HCT116 (cell line): ENCODE measurements around the gene ACTN3. TPM values are rescaled to one million over a fixed set of nuclear protein-coding genes. Genes with fewer than 3 reads are reported as not detected.

Experiments used
- ATAC-seq: fragments of 200-7000 bp; cut with Tn5 transposase; 2 replicates; pipeline ENCODE4 v1.9.1; 2020; ENCODE audit warnings: mild to moderate bottlenecking, moderate library complexity
- BruUV-seq: library from RNA; stranded (reverse); fragments of 400-500 nt; replicated peaks from 2 replicates; lab custom pipeline; 2021; lab: Mats Ljungman, UMichigan
- CTCF ChIA-PET: fragments of 300-600 bp; sonication (Branson Sonifier 250); formaldehyde crosslinking; loops from one replicate; lab custom pipeline; 2021; ENCODE audit warnings: antibody characterized with exemption; lab: Charles Lee
- POLR2A ChIA-PET: fragments of 300-600, 350-600 bp; sonication (Branson Sonifier 250); formaldehyde crosslinking; loops from one replicate; lab custom pipeline; 2021; ENCODE audit warnings: antibody characterized with exemption; lab: Charles Lee
- RAD21 ChIA-PET, 2 experiments: fragments of 300-600 bp; sonication (Branson Sonifier 250); formaldehyde crosslinking; loops; one replicate each; lab custom pipeline; 2023; ENCODE audit warnings: low total read pairs in 2 of 2; ENCODE audit not compliant: uncharacterized antibody in 2 of 2, unreplicated experiment in 2 of 2, low non-redundant PET in 1 of 2; lab: Charles Lee
- DNase-seq: peaks from one replicate; pipeline ENCODE4 v3.0.0-alpha.2; 2010; ENCODE audit warnings: low read depth, low spot score
- H2AFZ ChIP-seq: fragments of 200-600 bp; shearing (Covaris generic), sonication (generic); 2 replicates; pipeline ENCODE4 v1.6.1; 2017; ENCODE audit warnings: low read depth, mixed run types, mixed read lengths, antibody characterized with exemption, low read length; ENCODE audit not compliant: poor library complexity, severe bottlenecking
- H3K27ac ChIP-seq: 2 replicates; pipeline ENCODE4 v1.5.1; 2012; ENCODE audit warnings: low read depth, low read length
- H3K27me3 ChIP-seq: fragments of 200-600 bp; sonication (generic); 2 replicates; pipeline ENCODE4 v1.6.1; 2016; ENCODE audit warnings: mixed run types, low read length, mixed read lengths; ENCODE audit not compliant: insufficient read depth
- H3K36me3 ChIP-seq, 2 experiments: fragments of 200-500 bp in 1 of 2; fragments of 200-600 bp in 1 of 2; sonication (Bioruptor generic) in 1 of 2; sonication (generic) in 1 of 2; 2 replicates each; pipeline versions ENCODE4 v1.5.1 to v1.6.1; 2014 to 2016; ENCODE audit warnings: low read length in 2 of 2, inconsistent platforms in 1 of 2, mixed read lengths in 1 of 2, mixed run types in 1 of 2; ENCODE audit not compliant: insufficient read depth in 2 of 2, control insufficient read depth in 1 of 2
- H3K4me1 ChIP-seq, 2 experiments: fragments of 200-600 bp in 1 of 2; sonication (generic) in 1 of 2; 2 replicates each; pipeline versions ENCODE4 v1.5.1 to v1.6.1; 2012 to 2017; ENCODE audit warnings: low read length in 2 of 2, inconsistent platforms in 1 of 2, mild to moderate bottlenecking in 1 of 2, mixed read lengths in 1 of 2, mixed run types in 1 of 2, moderate library complexity in 1 of 2; ENCODE audit not compliant: insufficient read depth in 2 of 2, control insufficient read depth in 1 of 2
- H3K4me2 ChIP-seq: fragments of 200-600 bp; sonication (generic); 2 replicates; pipeline ENCODE4 v1.6.1; 2017; ENCODE audit warnings: mixed run types, low read length, mixed read lengths
- H3K4me3 ChIP-seq, 2 experiments: fragments of 200-600 bp in 1 of 2; sonication (generic) in 1 of 2; replicated peaks in 1 of 2; 2 replicates each; pipeline ENCODE4 v1.5.1; 2011 to 2016; ENCODE audit warnings: low read length in 2 of 2, control low read depth in 1 of 2, low read depth in 1 of 2, mild to moderate bottlenecking in 1 of 2, mixed read lengths in 1 of 2, mixed run types in 1 of 2
- H3K79me2 ChIP-seq: fragments of 200-600 bp; sonication (generic); 2 replicates; pipeline ENCODE4 v1.6.1; 2017; ENCODE audit warnings: mild to moderate bottlenecking, mixed run types, low read length, moderate library complexity, mixed read lengths; ENCODE audit not compliant: insufficient read depth
- H3K9ac ChIP-seq: fragments of 200-600 bp; sonication (generic); 2 replicates; pipeline ENCODE4 v1.6.1; 2016; ENCODE audit warnings: low read length, mixed read lengths
- H3K9me2 ChIP-seq: fragments of 200-600 bp; sonication (generic), shearing (Covaris generic); 2 replicates; pipeline ENCODE4 v1.6.1; 2017; ENCODE audit warnings: mixed run types, mild to moderate bottlenecking, moderate library complexity; ENCODE audit not compliant: insufficient read depth
- H3K9me3 ChIP-seq, 2 experiments: fragments of 200-500 bp in 1 of 2; fragments of 200-600 bp in 1 of 2; sonication (Bioruptor generic) in 1 of 2; sonication (generic) in 1 of 2; 2 replicates each; pipeline ENCODE4 v1.6.1; 2014 to 2017; ENCODE audit warnings: low read length in 2 of 2, mixed read lengths in 2 of 2, inconsistent platforms in 1 of 2, low read depth in 1 of 2, mild to moderate bottlenecking in 1 of 2, mixed run types in 1 of 2, moderate library complexity in 1 of 2; ENCODE audit not compliant: control insufficient read depth in 1 of 2, insufficient read depth in 1 of 2
- H4K20me1 ChIP-seq: fragments of 200-600 bp; sonication (generic), shearing (Covaris generic); 2 replicates; pipeline ENCODE4 v1.6.1; 2017; ENCODE audit warnings: mixed run types, mild to moderate bottlenecking, moderate library complexity; ENCODE audit not compliant: insufficient read depth
- CBX3 ChIP-seq: IDR thresholded peaks from 2 replicates; pipeline ENCODE4 v1.6.1; 2012; ENCODE audit warnings: low read depth
- ELF1 ChIP-seq: IDR thresholded peaks from 2 replicates; pipeline ENCODE4 v1.6.1; 2012; ENCODE audit warnings: low read depth, borderline replicate concordance
- EZH2 ChIP-seq: fragments of 200-600 bp; sonication (generic); IDR thresholded peaks from 2 replicates; pipeline ENCODE4 v1.6.1; 2017; ENCODE audit warnings: antibody characterized with exemption, mixed run types
- RAD21 ChIP-seq: IDR thresholded peaks from 2 replicates; pipeline ENCODE4 v1.6.1; 2012; ENCODE audit warnings: low read depth, mild to moderate bottlenecking
- SP1 ChIP-seq: IDR thresholded peaks from 2 replicates; pipeline ENCODE4 v1.6.1; 2012; ENCODE audit warnings: low read depth
- YY1 ChIP-seq: IDR thresholded peaks from 2 replicates; pipeline ENCODE4 v1.6.1; 2011; ENCODE audit warnings: low read length, low read depth, moderate library complexity, mild to moderate bottlenecking; ENCODE audit not compliant: insufficient replicate concordance; ENCODE audit errors: extremely low read depth
- ZFX ChIP-seq: fragments of 450-650 bp; IDR thresholded peaks from 2 replicates; pipeline ENCODE4 v1.6.1; 2017
- intact Hi-C: fragments of 100-400 bp; cut with micrococcal nuclease; formaldehyde crosslinking; loops from 2 replicates; pipeline ENCODE4 v1.10.0; 2022
- total RNA-seq: library from RNA; stranded (reverse); gene quantifications from one replicate; pipeline ENCODE4 v1.2.1, GENCODE V29; 2021; ENCODE audit not compliant: unreplicated experiment
- TF ChIP-seq, protein P1 (sequence below): IDR thresholded peaks from 2 replicates; pipeline ENCODE4 v1.6.1; 2011; ENCODE audit warnings: mild to moderate bottlenecking, low read length, moderate library complexity; ENCODE audit not compliant: insufficient replicate concordance; ENCODE audit errors: extremely low read depth
- TF ChIP-seq, protein P2 (sequence below), 3 experiments: fragments of 200-600 bp in 1 of 3; sonication (generic) in 1 of 3; IDR thresholded peaks in 2 of 3; conservative IDR thresholded peaks in 1 of 3; 2 replicates each; pipeline ENCODE4 v1.5.1; 2012 to 2017; ENCODE audit warnings: low read depth in 2 of 3, low read length in 2 of 3, antibody characterized with exemption in 1 of 3, borderline replicate concordance in 1 of 3, control low read depth in 1 of 3, mild to moderate bottlenecking in 1 of 3, mixed read lengths in 1 of 3, mixed run types in 1 of 3, moderate library complexity in 1 of 3; ENCODE audit not compliant: insufficient read depth in 1 of 3

Gene ACTN3
- total RNA-seq, 1 experiment from 2014 or later = not detected

DNA sequence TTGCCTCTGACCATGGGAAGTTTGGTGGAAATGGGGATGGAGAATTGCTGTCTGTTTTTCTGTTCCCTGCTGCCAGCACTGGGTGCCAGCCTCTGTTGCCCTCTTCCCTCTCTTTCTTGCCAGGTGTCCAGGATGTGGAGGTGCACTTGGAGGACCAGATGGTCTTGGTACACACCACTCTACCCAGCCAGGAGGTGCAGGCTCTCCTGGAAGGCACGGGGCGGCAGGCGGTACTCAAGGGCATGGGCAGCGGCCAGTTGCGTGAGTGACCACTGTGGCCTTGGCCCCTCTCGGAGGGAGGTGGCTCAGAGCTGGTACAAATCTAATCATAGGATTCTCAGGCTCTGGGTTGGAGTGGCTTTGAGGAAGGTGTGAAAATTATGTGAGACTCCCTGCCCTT lies 52.3 kb downstream of the ACTN3 start:
- no peaks in the 10 kb centered on the region for H3K27me3 ChIP-seq
- no peak for DNase-seq
- no peak overlapping the region for H2AFZ ChIP-seq
- CTCF ChIA-PET = no interaction called here
- no peaks in the 10 kb centered on the region for H3K4me1 ChIP-seq
- no peak for TF ChIP-seq RAD21
- TF ChIP-seq YY1 = no peak
- no peak for TF ChIP-seq ELF1
- TF ChIP-seq, protein P1, sequence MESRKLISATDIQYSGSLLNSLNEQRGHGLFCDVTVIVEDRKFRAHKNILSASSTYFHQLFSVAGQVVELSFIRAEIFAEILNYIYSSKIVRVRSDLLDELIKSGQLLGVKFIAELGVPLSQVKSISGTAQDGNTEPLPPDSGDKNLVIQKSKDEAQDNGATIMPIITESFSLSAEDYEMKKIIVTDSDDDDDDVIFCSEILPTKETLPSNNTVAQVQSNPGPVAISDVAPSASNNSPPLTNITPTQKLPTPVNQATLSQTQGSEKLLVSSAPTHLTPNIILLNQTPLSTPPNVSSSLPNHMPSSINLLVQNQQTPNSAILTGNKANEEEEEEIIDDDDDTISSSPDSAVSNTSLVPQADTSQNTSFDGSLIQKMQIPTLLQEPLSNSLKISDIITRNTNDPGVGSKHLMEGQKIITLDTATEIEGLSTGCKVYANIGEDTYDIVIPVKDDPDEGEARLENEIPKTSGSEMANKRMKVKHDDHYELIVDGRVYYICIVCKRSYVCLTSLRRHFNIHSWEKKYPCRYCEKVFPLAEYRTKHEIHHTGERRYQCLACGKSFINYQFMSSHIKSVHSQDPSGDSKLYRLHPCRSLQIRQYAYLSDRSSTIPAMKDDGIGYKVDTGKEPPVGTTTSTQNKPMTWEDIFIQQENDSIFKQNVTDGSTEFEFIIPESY = no peak
- no peak for TF ChIP-seq EZH2
- TF ChIP-seq ZFX = no peak
- TF ChIP-seq CBX3 = no peak
- TF ChIP-seq, protein P2, sequence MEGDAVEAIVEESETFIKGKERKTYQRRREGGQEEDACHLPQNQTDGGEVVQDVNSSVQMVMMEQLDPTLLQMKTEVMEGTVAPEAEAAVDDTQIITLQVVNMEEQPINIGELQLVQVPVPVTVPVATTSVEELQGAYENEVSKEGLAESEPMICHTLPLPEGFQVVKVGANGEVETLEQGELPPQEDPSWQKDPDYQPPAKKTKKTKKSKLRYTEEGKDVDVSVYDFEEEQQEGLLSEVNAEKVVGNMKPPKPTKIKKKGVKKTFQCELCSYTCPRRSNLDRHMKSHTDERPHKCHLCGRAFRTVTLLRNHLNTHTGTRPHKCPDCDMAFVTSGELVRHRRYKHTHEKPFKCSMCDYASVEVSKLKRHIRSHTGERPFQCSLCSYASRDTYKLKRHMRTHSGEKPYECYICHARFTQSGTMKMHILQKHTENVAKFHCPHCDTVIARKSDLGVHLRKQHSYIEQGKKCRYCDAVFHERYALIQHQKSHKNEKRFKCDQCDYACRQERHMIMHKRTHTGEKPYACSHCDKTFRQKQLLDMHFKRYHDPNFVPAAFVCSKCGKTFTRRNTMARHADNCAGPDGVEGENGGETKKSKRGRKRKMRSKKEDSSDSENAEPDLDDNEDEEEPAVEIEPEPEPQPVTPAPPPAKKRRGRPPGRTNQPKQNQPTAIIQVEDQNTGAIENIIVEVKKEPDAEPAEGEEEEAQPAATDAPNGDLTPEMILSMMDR (IDR thresholded peaks at IDR 0.05 in 2 of 3, conservative IDR thresholded peaks at IDR 0.05 in 1 of 3; ENCODE audit: borderline replicate concordance in 1 of 3, insufficient read depth in 1 of 3, low read depth in 2 of 3, low read length in 2 of 3) = no peak
- TF ChIP-seq SP1 = no peak
- TF ChIP-seq, all 23 proteins: peak for 0
- Histone ChIP-seq H3K4me2 (no peak overlapping the region), H3K9ac (no peak overlapping the region), H3K36me3 (peaks cover 2 to 4% of the 10 kb centered on the region in 2 experiments; a peak in 1 of 4 replicates), H3K27ac (no peak overlapping the region), H3K9me3 (no peaks in the 10 kb centered on the region), H3K4me3 (no peak overlapping the region), H3K9me2 (no peaks in the 10 kb centered on the region), H3K79me2 (peaks cover 3% of the 10 kb centered on the region; the same call in 1 of the 2 replicates), H4K20me1 (no peaks in the 10 kb centered on the region)
- ChIA-PET POLR2A (no interaction called here), RAD21 (no interaction called here)
- ATAC-seq = no peak
- no TSS peak for BruUV-seq
- intact Hi-C loops = no loop called here
